Left ventricle myocardium inferior (tissue), 1 donor: ENCODE data around the gene KIF1C. TPM values are rescaled to one million over a fixed set of nuclear protein-coding genes. Genes with fewer than 3 reads are reported as not detected.
A peak's percentile ranks its signal among the peaks of the same experiment; 100 is the strongest.

Experiments used
- DNase-seq: peaks from one replicate; pipeline ENCODE4 v3.0.0-alpha.2; 2020
- H3K27ac ChIP-seq: fragments of 200-600 bp; replicated peaks from 2 replicates; pipeline ENCODE4 v1.8.0; 2021
- H3K27me3 ChIP-seq: fragments of 200-600 bp; 2 replicates; pipeline ENCODE4 v1.8.0; 2021; ENCODE audit warnings: low read depth
- H3K36me3 ChIP-seq: fragments of 200-600 bp; 2 replicates; pipeline ENCODE4 v1.8.0; 2021
- H3K4me1 ChIP-seq: fragments of 200-600 bp; 2 replicates; pipeline ENCODE4 v1.8.0; 2021
- H3K4me3 ChIP-seq: fragments of 200-600 bp; 2 replicates; pipeline ENCODE4 v1.8.0; 2021; ENCODE audit warnings: mild to moderate bottlenecking, moderate library complexity
- H3K9me3 ChIP-seq: fragments of 200-600 bp; replicated peaks from 2 replicates; pipeline ENCODE4 v1.8.0; 2021
- CTCF ChIP-seq: fragments of 200-600 bp; IDR thresholded peaks from 2 replicates; pipeline ENCODE4 v1.8.0; 2021; ENCODE audit warnings: antibody characterized with exemption, mild to moderate bottlenecking, borderline replicate concordance
- intact Hi-C: fragments of 100-400 bp; cut with micrococcal nuclease; formaldehyde crosslinking; loops from one replicate; pipeline ENCODE4 v1.11.0; 2022
- total RNA-seq: library from RNA; stranded (reverse); fragmentation: NEBNext Ultra II Directional; extraction: Animal tissue kit (Norgen Biotek cat#: 25700); gene quantifications from one replicate; pipeline ENCODE4 v1.2.1, GENCODE V29; 2021
- donor health status: DM: no; HTN: yes; CAD: no; lungs with severe emphysema.

KIF1C gene
- total RNA-seq, 1 donor from 2014 or later = 686 TPM

GRCh38 chr17:4999430-5000093 is 1.8 kb downstream of the KIF1C start:
- Histone ChIP-seq H3K4me3 (peak overlapping the region; percentile 92), H3K27me3 (no peaks in the 10 kb centered on the region), H3K4me1 (peaks cover 62% of the 10 kb centered on the region), H3K27ac (peak overlapping the region; percentile 96), H3K9me3 (no peaks in the 10 kb centered on the region), H3K36me3 (peaks cover 37% of the 10 kb centered on the region)
- TF ChIP-seq CTCF = no peak
- intact Hi-C loops = no loop called here
- no peak for DNase-seq

DNA sequence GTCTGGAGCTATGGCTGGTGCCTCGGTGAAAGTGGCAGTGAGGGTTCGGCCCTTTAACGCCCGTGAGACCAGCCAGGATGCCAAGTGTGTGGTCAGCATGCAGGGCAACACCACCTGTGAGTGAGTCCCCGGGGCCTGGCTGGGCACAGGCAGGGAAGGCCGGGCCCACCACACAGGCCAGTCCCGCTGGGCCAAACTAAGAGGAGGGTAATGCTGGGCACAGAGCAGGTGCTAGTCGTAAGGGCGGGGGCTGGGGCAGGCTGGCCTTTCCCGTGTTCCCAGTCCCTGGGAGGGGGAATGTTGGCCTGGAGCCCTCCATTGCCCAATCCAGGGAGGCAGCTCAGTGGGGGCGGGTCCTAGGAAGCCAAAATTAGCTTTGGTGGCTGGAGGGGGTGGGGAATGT is 2.5 kb downstream of the KIF1C start:
- peak; percentile 88 for DNase-seq
- peak overlapping the region; percentile 92 for H3K4me3 ChIP-seq
- no peak for TF ChIP-seq CTCF
- peak overlapping the region; percentile 96 for H3K27ac ChIP-seq
- no peaks in the 10 kb centered on the region for H3K9me3 ChIP-seq
- intact Hi-C loops = no loop called here
- H3K36me3 ChIP-seq = peaks cover 43% of the 10 kb centered on the region
- H3K4me1 ChIP-seq = peaks cover 62% of the 10 kb centered on the region
- no peaks in the 10 kb centered on the region for H3K27me3 ChIP-seq

DNA sequence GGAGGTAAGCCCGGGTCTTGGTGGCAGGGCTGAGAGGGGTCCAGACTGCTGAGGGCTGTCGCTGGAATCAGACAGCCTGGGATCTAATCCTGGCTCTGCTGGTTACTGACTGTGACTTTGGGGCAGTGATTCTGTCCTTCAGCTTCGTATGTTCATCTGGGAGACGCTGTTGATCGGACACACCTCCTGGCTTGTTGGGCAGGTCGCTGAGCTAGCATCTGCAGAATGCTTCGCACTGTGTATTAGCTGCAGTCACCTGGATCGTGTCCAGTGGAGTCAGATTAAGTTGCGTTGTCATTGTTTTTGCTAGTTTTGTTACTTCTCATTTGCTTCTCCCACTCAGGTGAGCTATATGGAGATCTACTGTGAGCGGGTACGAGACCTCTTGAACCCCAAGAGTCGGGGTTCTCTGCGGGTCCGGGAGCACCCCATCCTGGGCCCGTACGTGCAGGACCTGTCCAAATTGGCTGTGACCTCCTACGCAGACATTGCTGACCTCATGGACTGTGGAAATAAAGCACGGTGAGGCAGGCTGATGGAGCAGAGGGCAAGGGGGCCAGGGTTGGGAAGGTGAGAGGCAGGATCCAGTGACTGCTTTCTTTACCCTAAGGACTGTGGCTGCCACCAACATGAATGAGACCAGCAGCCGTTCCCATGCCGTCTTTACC is 4.5 kb downstream of the KIF1C start:
- DNase-seq = no peak
- H3K27ac ChIP-seq = peak overlapping the region; percentile 96
- no peak for TF ChIP-seq CTCF
- H3K36me3 ChIP-seq = peaks cover 64% of the 10 kb centered on the region
- H3K9me3 ChIP-seq = no peaks in the 10 kb centered on the region
- H3K27me3 ChIP-seq = no peaks in the 10 kb centered on the region
- peaks cover 53% of the 10 kb centered on the region for H3K4me1 ChIP-seq
- intact Hi-C loops = no loop called here
- no peak overlapping the region for H3K4me3 ChIP-seq

DNA sequence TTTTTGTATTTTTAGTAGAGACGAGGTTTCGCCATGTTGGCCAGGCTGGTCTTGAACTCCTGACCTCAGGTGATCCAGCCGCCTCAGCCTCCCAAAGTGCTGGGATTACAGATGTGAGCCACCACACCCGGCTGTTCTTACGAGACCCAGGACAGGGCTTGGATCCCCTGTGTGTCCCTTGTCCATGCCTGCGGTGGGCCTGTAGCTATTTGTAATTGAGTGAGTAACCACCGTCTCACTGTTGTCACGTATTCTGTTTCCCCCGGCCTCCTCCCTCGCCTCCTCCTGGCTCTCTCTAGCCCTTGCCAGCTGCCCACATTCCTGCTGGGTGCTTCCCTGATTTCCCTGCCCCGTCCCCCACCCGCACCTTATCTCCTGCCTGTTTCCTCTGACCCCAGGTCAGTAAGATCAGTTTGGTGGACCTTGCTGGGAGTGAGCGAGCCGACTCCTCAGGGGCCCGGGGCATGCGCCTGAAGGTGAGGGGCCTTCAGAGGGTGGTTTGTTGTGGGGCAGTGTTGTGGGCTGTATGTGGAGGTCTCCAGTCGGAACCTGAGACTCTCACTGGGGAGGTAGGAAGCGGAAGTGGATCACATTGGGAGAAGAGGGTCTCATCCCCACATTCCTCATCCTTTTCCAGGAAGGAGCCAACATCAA is 5.6 kb downstream of the KIF1C start:
- peaks cover 74% of the 10 kb centered on the region for H3K36me3 ChIP-seq
- H3K27ac ChIP-seq = no peak overlapping the region
- DNase-seq = no peak

DNA sequence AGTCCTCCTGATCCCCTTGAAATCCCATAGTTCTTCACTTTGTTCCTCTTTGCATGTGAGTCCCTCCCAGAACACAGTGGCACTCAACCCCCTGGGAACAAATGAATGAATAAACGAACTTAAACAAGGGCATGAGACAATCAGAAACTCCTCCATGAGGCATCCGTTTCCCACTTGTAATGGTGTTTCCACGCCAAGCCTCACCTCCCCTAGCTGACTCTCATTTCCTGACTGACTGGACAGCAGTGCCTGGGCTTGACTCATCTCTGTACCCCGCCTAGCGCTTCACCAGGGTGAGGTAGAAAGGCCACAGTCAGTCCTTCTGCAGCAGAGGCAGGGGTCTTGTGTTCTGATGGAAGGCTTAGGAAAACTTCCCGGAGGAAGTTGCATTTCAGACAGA is 14.2 kb downstream of the KIF1C start:
- TF ChIP-seq CTCF = no peak
- intact Hi-C loops = no loop called here
- H3K4me3 ChIP-seq = no peak overlapping the region
- H3K9me3 ChIP-seq = no peaks in the 10 kb centered on the region
- H3K36me3 ChIP-seq = peaks cover 98% of the 10 kb centered on the region
- no peaks in the 10 kb centered on the region for H3K4me1 ChIP-seq
- no peak for DNase-seq
- no peaks in the 10 kb centered on the region for H3K27me3 ChIP-seq
- no peak overlapping the region for H3K27ac ChIP-seq

More for the DNA sequence above, 5.6 kb downstream of the KIF1C start:
- TF ChIP-seq CTCF = no peak
- H3K27me3 ChIP-seq = no peaks in the 10 kb centered on the region
- H3K4me1 ChIP-seq = peaks cover 49% of the 10 kb centered on the region
- no peak overlapping the region for H3K4me3 ChIP-seq
- H3K9me3 ChIP-seq = no peaks in the 10 kb centered on the region
- intact Hi-C loops = no loop called here
